Uterus (tissue), 4 donors: ENCODE data around the gene SLC35E2B. TPM values are rescaled to one million over a fixed set of nuclear protein-coding genes. Genes with fewer than 3 reads are reported as not detected.
"Not testable (repeated sequence)": the region's sequence is repeated elsewhere in the genome, so short reads cannot be mapped to it uniquely, and the experiment has no call there.

Experiments
- DNase-seq, 2 donors: peaks; one replicate each; pipeline ENCODE4 v3.0.0-alpha.2; 2019 to 2020
- H3K27ac ChIP-seq, 2 donors: fragments of 200-600 bp; sonication (generic); 1 replicate in 1 of 2; 2 replicates in 1 of 2; pipeline ENCODE4 v1.5.1; 2016 to 2018
- H3K27me3 ChIP-seq, 2 donors: fragments of 200-600 bp; sonication (generic); one replicate each; pipeline ENCODE4 v1.5.1; 2018 to 2019; ENCODE audit warnings: control low read depth in 1 of 2
- H3K36me3 ChIP-seq, 2 donors: fragments of 200-600 bp; sonication (generic); one replicate each; pipeline ENCODE4 v1.5.1; 2019; ENCODE audit warnings: control low read depth in 1 of 2
- H3K4me1 ChIP-seq, 2 donors: fragments of 200-600 bp; sonication (generic); one replicate each; pipeline ENCODE4 v1.5.1; 2018 to 2019; ENCODE audit warnings: control low read depth in 1 of 2
- H3K4me3 ChIP-seq, 2 donors: fragments of 200-600 bp; sonication (generic); 1 replicate in 1 of 2; 2 replicates in 1 of 2; pipeline ENCODE4 v1.5.1; 2018 to 2019; ENCODE audit warnings: mild to moderate bottlenecking in 1 of 2
- H3K9me3 ChIP-seq, 2 donors: fragments of 200-600 bp; sonication (generic); one replicate each; pipeline ENCODE4 v1.5.1; 2019; ENCODE audit warnings: control low read depth in 1 of 2
- POLR2A ChIP-seq, 2 donors: fragments of 450-650 bp; IDR thresholded peaks; one replicate each; pipeline ENCODE4 v1.6.1; 2016; ENCODE audit warnings: antibody characterized with exemption in 2 of 2, mild to moderate bottlenecking in 1 of 2, moderate library complexity in 1 of 2
- intact Hi-C: fragments of 100-400 bp; cut with DNase I; formaldehyde crosslinking; loops from one replicate; pipeline ENCODE4 v1.15.1; 2023; ENCODE audit warnings: low total_unique reads
- total RNA-seq, 4 donors: library from RNA; depleted of rRNA in 3 of 4; stranded (reverse); fragments of >200 nt in 3 of 4; gene quantifications; one replicate each; pipeline versions ENCODE4 v1.1.0 to v1.2.4, GENCODE V29; 2014 to 2023
- TF ChIP-seq, protein P1 (sequence below), 4 experiments: fragments of 200-600 bp in 2 of 4; fragments of 450-650 bp in 2 of 4; sonication (generic) in 2 of 4; IDR thresholded peaks; one replicate each; pipeline ENCODE4 v1.5.1; 2016 to 2019; ENCODE audit warnings: antibody characterized with exemption in 4 of 4, mild to moderate bottlenecking in 2 of 4, moderate library complexity in 1 of 4
- donor health status: DM: yes; HTN: yes; CAD: no.

Gene SLC35E2B
- total RNA-seq, 4 donors from 2014 or later, result 19.1 to 59.2 (median 52.5) TPM

DNA sequence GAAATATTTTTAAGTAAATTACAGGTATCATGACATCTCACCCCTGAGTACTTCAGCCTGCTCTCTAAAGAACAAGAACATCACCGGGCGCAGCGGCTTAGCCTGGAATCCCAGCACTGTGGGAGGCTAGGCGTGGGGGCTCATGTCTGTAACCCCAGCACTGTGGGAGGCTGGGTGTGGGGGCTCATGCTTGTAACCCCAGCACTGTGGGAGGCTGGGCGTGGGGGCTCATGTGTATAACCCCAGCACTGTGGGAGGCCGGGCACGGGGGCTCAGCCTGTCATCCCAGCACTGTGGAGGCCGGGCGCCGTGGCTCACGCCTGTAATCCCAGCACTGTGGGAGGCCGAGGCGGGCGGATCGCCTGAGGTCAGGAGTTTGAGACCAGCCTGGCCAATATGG is 26.1 kb downstream of the SLC35E2B start:
- TF ChIP-seq, protein P1, sequence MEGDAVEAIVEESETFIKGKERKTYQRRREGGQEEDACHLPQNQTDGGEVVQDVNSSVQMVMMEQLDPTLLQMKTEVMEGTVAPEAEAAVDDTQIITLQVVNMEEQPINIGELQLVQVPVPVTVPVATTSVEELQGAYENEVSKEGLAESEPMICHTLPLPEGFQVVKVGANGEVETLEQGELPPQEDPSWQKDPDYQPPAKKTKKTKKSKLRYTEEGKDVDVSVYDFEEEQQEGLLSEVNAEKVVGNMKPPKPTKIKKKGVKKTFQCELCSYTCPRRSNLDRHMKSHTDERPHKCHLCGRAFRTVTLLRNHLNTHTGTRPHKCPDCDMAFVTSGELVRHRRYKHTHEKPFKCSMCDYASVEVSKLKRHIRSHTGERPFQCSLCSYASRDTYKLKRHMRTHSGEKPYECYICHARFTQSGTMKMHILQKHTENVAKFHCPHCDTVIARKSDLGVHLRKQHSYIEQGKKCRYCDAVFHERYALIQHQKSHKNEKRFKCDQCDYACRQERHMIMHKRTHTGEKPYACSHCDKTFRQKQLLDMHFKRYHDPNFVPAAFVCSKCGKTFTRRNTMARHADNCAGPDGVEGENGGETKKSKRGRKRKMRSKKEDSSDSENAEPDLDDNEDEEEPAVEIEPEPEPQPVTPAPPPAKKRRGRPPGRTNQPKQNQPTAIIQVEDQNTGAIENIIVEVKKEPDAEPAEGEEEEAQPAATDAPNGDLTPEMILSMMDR (IDR thresholded peaks at IDR 0.05), result no peak
- TF ChIP-seq POLR2A (IDR thresholded peaks at IDR 0.05), result no peak
- no peak overlapping the region for H3K27ac ChIP-seq
- no peaks in the 10 kb centered on the region for H3K4me1 ChIP-seq
- intact Hi-C loops, result no loop called here
- no peaks in the 10 kb centered on the region for H3K36me3 ChIP-seq
- peak in 1 of 2 donors; percentile 8 for DNase-seq
- no peaks in the 10 kb centered on the region for H3K27me3 ChIP-seq
- no peaks in the 10 kb centered on the region for H3K9me3 ChIP-seq
- no peak overlapping the region for H3K4me3 ChIP-seq

DNA sequence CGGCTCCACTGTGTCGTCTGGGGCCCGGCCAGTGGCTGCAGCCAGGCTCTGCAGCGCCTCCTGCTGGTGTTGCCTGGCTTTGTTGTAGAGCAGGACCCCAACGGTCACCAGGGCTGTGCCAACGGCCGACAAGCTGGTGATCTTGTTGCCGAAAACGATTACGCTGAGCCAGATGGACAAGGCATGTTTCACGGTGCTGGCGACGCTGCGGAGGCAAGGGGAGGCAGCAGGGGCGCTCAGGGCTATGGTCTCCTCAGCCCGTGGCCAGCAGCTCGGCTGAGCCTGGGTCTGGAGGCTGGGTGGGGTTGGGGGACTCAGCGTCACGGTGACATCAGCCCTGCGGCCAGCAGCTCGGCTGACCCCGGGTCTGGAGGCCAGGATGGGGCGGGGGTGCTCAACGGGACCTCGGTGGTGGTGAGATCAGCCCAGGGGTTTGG is 26.8 kb downstream of the SLC35E2B start:
- Histone ChIP-seq H3K4me3 (no peak overlapping the region), H3K27me3 (no peaks in the 10 kb centered on the region), H3K27ac (no peak overlapping the region), H3K9me3 (no peaks in the 10 kb centered on the region), H3K36me3 (no peaks in the 10 kb centered on the region), H3K4me1 (no peaks in the 10 kb centered on the region)
- TF ChIP-seq POLR2A (IDR thresholded peaks at IDR 0.05), result no peak
- TF ChIP-seq, protein P1 (IDR thresholded peaks at IDR 0.05), result no peak
- intact Hi-C loops, result no loop called here
- DNase-seq, result no peak

DNA sequence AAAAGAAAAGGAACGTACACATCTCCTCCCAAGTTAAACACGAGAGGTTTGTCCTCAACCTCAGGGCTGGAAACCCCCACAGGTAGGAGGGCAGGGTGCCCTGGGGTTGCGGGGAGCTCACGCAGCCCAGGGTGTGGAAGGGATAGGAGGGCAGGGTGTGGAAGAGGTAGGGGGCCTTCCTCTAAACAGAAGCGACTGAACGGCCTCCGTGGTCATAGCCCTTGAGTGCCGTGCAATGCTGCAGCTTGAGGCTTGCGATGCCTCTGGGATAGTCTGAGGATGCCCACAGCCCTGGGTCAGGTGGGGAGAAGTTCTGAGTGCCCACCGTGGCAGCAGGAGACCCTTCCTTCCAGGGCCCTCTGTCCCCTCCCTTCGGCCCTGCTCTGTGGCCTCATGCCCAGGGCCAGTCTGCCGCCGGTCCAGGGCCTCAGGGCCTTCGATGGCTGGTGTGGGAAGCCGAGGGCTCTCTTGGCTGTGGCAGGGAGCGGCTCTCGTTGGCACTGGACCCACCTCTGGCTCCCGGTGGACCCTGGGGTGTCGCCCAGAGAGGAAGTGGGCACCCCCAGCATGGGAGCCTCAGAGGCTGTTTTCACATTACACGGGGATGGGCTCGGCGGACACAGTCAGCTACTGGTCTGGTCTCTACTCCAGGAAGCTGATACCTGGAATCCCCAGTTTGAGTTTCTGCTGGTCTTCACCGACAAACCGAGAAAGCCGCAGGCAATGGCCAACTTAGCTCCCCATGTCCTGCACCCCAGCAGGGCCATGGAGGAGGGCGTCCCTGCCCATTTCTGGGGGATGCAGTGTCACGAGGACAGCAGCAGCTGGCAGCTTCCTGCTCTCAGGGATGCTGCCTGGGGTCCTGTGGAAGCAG is 27.4 kb downstream of the SLC35E2B start:
- H3K4me3 ChIP-seq, result no peak overlapping the region
- no peaks in the 10 kb centered on the region for H3K9me3 ChIP-seq
- DNase-seq, result no peak
- intact Hi-C loops, result no loop called here
- no peaks in the 10 kb centered on the region for H3K36me3 ChIP-seq
- no peaks in the 10 kb centered on the region for H3K27me3 ChIP-seq
- H3K27ac ChIP-seq, result no peak overlapping the region
- TF ChIP-seq POLR2A (IDR thresholded peaks at IDR 0.05), result no peak
- TF ChIP-seq, protein P1 (IDR thresholded peaks at IDR 0.05), result no peak
- H3K4me1 ChIP-seq, result no peaks in the 10 kb centered on the region

DNA sequence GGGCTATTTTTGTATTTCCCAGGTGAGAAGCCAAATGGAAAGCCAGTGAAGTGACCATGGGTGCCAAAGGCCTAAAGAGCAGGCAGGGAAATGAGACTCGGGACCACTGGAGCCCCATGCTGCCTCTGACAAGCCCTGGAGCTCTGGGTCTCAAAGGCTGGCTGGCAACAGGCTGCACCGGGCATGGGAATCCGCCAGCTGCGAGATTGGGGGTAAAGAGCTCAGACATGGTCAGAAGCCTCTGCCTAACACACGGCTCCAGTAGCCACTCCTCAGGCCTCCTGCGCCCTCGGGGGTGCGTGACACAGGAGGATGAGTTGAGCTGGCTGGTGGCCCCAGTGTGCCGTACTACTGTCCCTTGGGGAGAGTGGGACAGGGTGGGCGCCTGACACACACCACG is 28.3 kb downstream of the SLC35E2B start:
- H3K36me3 ChIP-seq, intact Hi-C loops, DNase-seq, H3K9me3 ChIP-seq, H3K27ac ChIP-seq, H3K4me1 ChIP-seq, H3K4me3 ChIP-seq, H3K27me3 ChIP-seq: not testable (repeated sequence)

GRCh38 chr1:1662830-1663560 is 29.6 kb downstream of the SLC35E2B start:
- H3K27ac ChIP-seq, result peak overlapping the region; percentile 30 to 39
- H3K9me3 ChIP-seq, DNase-seq, intact Hi-C loops, H3K36me3 ChIP-seq, H3K4me3 ChIP-seq, H3K4me1 ChIP-seq, H3K27me3 ChIP-seq: not testable (repeated sequence)

- H3K36me3 ChIP-seq, H3K4me3 ChIP-seq, DNase-seq, H3K9me3 ChIP-seq, intact Hi-C loops, H3K27me3 ChIP-seq, H3K4me1 ChIP-seq: not testable (repeated sequence)
- H3K27ac ChIP-seq, result peak overlapping the region; percentile 39 to 54
These were observed 30.2 kb downstream of the SLC35E2B start for GRCh38 chr1:1662392-1662791.
